T-helper 1 cell treated with Interleukin-12 subunit alpha and Interleukin-12 subunit beta and Interleukin-4 antibody, amounts not matched to agents 30 ng/mL and 1 ng/mL, for 36 hours (primary cell): ENCODE results near the gene MLC1. TPM values are rescaled to one million over a fixed set of nuclear protein-coding genes. Genes with fewer than 3 reads are reported as not detected.

ENCODE experiments used
- intact Hi-C: fragments of 100-400 bp; cut with micrococcal nuclease; formaldehyde crosslinking; loops from one replicate; pipeline ENCODE4 v1.15.1; 2024
- total RNA-seq: library from RNA; stranded (reverse); gene quantifications from 2 replicates; pipeline ENCODE4 v1.2.3, GENCODE V29; 2022

Gene MLC1
- total RNA-seq, 1 donor from 2014 or later = 0.39 TPM

DNA sequence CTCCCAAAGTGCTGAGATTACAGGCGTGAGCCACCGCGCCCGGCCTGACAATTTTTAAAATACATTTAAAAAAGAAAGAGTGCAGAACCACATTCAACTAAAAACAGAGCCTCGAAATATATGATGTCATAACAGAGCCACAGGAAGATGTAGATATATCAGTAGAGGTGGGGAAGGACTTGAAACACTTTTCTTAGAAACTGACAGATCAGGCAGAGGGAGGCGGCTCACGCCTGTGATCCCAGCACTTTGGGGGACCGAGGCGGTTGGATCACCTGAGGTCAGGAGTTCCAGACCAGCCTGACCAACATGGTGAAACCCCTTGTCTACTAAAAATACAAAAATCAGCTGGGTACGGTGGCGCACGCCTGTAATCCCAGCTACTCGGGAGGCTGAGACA is 7.0 kb downstream of the MLC1 start:
- intact Hi-C loops = no loop called here

DNA sequence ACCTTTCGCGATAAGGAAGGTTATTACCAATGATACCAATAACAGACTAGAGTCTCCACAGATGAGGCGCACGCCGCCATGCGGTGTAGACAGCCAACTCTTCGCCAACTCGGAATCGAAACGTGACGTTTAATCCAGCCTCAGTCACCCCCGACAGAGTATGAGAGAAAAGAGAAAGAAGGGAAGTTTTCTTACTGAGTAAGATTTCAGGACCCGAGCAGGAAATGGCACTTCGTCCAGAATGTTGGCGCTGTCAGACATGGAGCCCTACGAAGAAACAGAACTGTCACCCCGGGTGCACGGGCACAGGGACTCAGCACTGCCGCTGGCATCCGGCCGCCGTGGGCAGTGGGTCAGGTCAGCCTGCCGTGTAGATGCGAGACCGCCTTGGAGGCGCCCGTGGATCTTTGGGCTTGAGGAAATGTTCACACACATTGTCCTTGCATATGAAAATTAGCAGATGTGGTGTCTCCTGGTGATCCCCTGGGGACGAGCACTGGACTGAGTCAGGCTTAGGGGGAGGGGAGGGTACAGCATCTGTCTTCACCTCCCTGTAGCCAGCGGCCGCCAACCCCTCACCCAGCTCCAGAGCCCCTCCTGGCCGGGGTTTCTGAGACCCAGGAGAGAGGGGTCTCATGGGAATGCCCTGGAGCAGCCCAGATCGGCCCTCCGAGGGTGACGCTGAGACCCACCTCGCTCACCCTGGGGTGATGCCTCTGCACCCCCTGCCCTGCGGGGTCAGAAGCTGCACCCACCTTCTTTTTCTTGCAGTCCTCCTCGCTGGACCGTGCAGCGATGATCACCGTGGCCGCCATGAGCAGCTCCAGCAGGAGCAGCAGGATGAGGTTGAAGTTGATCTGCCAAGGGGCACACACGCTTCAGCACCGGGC is 8.3 kb downstream of the MLC1 start:
- intact Hi-C loops = no loop called here

DNA sequence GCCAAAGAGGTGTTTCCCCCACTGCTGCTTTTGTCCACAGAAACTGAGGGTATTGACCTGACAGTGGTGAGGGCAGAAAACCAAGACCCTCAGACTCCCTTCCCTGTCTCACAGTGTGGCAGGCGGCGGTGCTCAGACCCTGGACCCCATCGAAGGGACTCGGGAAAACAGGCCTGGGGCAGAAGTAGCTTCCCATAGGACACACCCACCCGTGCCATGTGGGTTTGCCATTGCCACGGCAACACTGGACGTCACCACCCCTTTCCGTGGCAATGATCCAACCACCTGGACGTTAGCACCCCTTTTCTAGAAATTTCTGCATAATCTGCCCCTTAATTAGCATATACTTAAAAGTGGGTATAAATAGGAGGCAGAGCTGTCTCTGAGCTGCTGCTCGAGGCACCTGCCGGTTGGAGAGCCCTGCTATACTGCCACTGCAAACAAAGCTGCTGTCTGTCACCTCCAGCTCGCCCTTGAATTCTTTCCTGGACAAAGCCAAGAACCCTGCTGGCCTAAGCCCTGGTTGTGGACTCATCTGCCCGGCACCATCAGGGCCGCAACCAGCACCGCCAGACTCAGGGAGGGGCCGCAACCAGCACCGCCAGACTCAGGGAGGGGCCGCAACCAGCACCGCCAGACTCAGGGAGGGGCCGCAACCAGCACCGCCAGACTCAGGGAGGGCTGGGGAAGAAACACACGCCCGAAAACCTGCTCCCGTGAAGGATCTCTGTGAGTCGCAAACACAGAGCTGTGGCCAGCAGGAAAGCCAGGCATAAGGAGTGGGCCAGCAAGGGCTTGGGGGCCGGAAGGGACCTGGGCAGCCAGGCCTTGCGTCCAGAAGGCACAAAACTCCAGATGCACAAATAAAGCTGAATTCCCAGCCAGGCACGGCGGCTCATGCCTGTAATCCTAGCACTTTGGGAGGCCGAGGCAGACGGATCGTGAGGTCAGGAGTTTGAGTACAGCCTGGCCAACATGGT is 10.4 kb downstream of the MLC1 start:
- intact Hi-C loops = no loop called here

DNA sequence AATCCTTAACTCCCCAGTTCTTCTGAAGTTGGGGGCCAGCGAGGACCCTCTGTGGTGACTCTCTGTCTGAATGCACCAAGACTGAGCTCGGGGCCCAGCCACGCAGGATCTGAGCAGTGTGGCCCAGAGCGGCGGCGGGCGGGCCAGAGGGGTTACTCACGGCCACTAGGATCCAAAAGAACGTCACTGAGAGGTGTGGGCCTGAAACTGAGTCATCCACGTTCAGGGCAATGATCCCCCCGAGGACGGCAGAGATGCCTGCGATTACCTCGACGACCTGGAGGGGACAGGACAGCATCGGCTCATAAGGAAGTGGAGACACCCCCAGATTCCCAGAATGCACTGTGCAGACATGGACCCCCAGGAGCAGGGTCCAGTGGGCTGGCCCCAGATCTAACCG is 11.2 kb downstream of the MLC1 start:
- intact Hi-C loops = no loop called here

DNA sequence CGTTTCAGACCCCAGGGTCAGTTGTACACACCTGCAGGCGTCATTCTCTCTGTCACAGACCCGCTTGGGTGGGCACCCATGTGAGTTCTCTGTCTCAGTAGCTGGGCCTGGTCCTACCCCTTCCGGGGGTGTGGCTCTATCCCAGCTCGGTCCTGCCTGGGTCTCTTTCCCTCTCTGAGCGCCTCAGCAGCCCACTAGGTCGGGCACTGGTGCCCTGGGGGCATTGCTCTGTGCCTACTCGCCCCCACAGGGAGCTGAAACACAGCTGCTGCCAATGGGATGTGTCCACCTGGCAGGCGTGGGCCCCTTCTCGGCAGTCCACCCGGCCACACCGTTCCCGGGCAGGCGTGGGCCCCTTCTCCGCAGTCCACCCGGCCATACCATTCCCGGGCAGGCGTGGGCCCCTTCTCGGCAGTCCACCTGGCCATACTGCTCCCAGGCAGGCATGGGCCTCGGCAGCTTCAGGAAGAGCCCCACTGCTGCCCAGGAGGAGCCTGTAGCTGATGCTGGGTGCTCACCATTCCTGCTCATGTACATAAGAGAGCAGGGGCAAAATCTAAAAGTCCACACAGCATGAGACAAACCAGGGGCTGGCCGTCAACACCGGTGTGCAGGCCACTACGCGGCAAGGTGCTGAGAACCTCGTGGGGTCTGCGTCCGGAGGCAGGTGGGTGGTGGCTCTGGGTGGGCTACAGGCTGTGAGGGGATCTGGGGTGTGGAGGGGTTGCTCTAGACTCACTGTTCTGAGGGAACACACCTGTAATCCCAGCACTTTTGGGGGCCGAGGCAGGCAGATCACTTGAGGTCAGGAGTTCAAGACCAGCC is 12.3 kb downstream of the MLC1 start:
- intact Hi-C loops = no loop called here

DNA sequence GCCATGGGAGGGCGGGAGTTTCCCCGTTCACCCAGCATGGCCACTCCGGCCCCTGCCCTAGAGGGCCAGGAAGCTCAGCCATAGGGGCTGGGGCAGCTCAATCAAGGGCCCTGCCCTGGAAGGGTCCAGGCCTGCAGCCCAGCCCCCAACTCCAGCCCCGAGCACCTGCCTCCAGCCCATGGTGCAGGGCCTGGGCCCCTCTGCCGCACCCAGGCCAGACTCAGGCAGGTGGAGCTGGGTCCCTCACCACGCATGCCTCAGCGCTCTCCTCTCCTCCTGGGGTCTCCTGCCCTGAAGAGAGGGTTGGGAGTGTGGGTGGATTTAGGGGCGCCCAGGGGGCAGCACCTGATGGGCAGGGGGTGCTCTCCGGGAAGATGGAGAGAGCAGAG is 13.1 kb downstream of the MLC1 start:
- intact Hi-C loops = no loop called here

DNA sequence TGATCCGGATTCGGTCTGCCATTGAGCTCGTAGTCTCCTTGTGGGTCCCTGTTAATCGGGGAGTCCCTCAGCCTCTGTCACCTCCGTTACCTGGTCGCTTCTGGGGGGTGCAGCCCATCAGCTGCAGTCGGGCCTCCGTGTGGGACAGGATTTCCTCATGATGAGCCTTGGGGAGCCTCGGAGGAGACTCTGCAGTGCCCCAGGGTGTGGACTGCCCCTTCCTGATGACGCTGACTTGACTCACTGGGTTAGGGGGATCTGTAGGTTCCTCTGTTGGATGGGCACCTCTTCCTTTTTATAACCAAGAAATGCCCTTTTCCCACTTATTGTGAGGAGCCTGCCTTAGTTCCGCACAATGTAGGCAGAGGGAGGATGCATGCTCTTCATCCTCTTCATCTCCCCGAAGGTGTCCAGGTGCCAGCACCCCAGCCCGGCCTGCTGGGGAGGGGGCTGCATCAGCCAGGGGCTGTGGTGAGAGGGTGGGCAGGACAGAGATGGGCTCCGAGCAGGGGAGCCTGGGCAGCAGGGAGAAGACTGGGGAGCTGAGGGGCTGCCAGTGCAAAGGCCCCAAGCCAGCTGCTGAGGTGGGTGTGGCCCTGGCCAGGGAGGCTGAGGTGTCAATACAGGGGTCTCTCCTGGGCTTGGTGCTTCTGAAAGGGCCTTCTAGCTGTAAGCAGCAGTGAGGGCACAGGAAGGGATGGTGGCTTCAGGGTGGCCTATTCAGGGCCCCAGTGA is 13.6 kb downstream of the MLC1 start:
- intact Hi-C loops = no loop called here

DNA sequence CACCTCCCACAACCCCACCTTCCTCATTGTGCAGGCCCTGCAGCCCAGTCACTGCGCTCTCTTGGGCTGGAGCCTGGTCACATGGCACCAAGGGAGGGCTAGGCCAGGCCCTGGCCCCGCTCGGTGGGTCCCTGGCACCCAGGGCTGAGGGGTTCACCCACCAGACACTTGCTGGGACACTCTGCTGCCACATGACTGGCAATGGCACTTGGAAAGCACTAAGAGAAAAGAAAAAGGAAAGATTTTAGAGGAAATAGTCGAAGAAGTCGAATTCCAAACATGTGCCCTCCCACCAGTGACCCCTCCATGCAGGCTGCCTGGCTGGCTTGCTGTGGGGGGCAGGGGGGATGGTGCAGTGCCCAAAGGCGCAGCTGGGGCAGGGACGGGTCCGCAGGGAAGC is 14.9 kb downstream of the MLC1 start:
- intact Hi-C loops = no loop called here

DNA sequence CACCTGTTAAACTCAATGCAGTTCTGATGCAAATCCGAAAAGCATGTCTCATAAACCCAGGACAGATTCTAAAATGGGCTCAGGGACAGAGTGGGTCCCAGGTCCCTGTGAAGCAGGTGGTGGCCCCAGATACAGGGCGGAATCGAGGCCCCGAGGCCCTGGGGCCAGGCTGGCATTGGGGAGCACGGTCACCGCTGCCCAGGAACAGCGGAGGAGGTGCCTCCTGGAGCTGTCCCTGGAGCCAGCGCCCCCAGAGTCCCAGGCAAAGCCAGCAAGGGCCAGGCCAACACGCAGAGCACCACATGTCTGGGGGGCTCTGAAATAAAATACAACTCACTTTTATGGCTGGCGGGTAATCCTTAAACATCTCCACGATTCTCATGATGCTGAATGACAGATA is 17.1 kb downstream of the MLC1 start:
- intact Hi-C loops = no loop called here

DNA sequence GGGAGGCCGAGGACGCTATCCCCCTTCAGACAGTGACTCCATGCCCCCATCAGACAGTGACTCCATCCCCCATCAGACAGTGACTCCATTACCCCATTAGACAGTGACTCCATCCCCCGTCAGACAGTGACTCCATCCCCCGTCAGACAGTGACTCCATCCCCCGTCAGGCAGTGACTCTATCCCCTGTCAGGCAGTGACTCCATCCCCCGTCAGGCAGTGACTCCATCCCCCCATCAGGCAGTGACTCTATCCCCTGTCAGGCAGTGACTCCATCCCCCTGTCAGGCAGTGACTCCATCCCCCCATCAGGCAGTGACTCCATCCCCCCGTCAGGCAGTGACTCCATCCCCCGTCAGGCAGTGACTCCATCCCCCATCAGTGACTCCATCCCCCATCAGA is 18.0 kb downstream of the MLC1 start:
- intact Hi-C loops = no loop called here

DNA sequence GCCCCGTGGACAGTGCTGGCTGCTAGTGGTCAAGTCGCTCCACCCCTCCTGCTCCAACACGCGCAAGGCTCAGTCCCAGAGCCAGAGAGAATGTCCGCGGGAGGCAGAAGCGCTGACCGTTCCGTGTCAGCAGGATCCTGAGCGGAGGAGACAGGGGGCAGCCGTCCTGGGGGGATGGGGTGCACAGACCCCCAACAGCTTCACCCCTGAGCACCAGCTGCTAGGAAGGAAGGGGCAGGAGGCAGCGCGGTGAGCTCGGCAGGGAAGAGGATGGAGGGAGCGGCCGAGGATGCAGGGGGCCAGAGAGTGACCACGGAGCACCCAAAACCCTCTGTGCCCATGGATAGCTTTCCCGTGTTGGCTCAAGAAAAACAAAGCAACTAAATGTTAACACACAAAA is 20.8 kb downstream of the MLC1 start:
- intact Hi-C loops = no loop called here

DNA sequence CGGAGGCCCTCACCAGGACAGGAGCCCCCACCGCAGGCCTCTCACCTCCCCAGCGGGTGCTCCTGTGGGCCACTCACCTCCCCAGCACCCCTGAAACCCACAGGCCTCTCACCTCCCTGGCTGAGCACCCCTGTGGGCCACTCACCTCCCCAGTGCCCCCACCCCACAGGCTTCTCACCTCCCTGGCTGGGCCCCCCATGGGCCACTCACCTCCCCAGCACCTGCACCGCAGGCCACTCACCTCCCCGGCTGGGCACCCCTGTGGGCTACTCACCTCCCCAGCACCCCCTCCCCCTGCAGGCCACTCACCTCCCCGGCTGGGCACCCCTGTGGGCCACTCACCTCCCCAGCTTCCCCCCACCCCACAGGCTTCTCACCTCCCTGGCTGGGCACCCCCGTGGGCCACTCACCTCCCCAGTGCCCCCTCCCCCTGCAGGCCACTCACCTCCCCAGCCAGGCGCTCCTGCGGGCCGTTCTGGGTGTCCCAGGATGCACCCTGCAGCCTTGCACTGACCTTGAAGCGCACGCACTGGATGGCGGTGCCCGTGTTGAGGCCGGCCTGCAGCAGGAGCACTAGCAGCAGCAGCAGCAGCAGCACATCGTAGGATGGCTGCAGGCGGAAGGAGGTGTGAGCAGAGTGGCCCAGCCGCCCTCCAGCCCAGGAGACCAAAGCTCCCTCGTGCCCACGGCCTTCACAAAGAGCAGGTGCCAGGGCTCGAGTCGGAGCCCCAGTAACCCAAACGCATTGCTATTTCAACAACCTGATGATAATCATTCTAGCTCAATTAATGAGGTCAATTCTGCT is 21.4 kb downstream of the MLC1 start:
- intact Hi-C loops = no loop called here

DNA sequence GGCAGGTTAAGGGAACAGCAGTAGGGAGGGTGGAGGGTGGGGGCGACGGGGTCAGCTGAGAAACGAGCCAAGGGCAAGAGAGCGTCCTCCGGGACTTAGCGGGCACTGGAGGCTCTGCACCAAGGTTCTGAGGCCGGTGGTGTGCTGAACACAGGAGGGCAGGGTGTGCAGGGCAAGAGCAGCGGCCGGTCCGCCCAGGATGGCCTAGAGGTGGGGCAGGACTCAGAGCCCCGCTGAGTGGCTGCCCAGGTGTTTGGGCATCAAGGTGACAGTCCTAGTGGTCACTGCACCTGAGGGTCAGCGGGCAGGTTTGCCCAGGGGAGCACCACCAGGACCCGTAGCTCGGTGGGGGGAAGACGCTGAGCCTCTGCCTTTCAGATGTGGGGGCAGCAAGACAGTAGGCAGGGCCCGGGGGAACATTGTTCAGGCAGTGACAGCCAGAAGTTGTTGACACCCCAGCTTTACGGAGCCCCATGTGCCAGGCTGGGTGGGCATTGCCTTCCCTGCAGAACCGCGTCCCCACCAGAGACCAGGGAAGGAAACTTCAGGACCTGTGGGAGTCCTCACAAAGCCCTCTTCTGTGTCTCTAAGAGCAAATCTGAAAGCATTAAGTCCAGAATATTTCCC is 22.6 kb downstream of the MLC1 start:
- intact Hi-C loops = no loop called here

DNA sequence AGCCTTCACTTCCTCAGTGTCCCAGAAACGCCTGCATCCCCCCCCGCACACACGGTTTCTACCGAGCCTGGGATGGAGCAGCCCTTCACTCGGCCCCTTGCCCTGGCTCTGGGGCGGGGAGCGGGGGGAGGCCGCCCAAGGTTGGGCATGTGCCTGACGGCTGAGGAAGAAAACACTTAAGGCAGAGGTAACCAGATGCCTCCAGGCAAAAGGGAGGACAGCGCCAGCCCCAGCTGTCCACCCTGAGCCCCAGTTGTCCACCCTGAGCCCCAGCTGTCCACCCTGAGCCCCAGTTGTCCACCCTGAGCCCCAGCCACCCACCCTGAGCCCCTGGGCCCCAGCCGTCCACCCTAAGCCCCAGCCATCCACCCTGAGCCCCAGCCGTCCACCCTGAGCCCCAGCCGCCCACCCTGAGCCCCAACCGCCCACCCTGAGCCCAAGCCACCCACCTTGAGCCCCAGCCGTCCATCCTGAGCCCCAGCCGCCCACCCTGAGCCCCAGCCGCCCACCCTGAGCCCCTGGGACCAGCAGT is 23.3 kb downstream of the MLC1 start:
- intact Hi-C loops = no loop called here

DNA sequence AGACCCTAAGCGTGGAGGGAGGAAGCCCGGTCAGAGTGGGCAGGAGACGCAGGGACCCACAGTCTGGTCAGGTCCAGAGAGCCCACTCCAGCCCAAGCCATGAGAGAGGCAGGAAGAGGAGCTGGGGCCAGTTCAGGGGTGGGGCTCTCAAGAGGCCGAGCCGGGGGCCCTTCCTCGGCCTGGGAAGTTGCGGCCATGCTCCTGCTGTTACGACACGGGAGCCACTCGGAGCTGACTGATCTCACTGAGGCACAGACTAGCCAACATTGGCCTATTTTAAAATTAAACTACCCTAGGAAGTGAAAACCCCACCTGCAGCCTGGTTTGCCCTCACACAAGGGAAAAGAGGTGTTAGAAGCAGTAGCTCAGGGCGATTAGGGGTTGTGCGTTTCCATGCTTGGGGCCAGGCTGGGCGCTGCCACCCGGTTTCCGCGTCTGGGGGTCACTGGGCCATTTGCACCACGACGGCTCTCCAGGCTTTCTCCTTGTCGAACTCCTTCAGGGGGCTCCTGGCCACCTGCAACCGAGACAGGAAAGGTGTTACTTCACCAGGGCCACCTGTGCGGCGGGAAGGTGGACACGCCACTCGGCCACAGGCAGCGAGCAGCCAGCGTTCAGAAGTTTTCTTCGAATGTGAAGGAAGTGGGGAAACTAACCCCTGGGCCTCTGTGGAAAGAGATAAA is 23.9 kb downstream of the MLC1 start:
- intact Hi-C loops = no loop called here

DNA sequence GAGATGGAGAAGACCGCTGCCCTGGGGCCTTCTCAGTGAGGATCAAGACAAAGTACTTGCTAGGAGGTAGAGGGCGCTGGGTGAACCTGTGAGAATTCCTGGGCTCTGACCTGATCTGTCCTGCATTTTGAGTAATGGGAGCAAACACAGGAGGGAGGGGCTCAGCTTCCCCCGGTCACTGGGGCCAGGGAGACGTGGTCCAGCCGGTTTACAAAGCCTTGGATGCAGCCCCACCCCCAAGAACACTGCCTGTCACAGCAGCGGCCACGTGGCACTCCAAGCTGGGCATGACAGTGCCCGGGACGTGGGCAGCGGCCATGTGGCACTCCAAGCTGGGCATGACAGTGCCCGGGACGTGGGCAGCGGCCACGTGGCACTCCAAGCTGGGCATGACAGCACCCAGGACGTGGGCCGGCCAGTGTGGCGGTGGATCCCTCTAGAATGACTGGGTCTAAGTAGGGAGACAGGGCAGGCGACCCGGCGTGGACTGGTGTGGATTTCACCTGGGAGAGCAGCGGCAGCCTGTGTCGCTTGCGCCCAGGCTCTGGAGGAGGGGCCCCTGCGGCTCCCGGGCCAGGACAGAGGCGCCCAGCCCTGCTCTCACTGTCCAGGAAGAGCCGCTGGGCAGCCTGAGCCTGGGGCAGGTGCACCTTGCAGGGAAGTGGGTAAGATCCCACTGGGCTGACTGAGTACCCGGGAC is 24.6 kb downstream of the MLC1 start:
- intact Hi-C loops = no loop called here

DNA sequence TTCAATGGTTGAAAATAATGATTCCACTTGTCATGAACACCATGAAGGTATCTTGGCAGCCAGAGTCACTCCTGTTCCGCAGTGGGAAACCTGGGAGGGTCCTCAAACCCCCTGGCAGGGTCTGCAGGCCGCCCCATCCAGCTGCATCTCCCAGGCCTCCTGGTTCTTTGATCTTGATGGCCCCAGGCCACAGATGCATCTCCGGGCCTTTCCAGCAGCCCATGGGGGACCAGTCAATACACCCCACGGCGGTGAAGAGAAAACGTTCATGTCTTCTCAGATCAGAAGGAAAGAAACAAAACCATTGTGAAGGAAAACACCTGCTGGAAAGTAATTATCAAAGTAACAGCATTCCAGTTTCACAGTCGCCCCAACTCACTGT is 25.4 kb downstream of the MLC1 start:
- intact Hi-C loops = no loop called here
